Astrocyte of the spinal cord (primary cell): Measurements from ENCODE around the gene C1QTNF7.

Experiments
- DNase-seq: peaks from one replicate; pipeline ENCODE4 v3.0.0; 2011; ENCODE audit warnings: low read depth, low spot score
- H3K4me3 ChIP-seq: 2 replicates; pipeline ENCODE4 v1.5.1; 2011; ENCODE audit warnings: low read depth, mild to moderate bottlenecking, low read length, moderate library complexity
- in situ Hi-C: cut with HindIII; loops from 2 replicates; pipeline ENCODE4 v1.10.0; 2017; ENCODE audit warnings: low sequenced_read_pairs
- TF ChIP-seq, protein P1 (sequence below): IDR thresholded peaks from 2 replicates; pipeline ENCODE4 v1.5.1; 2012; ENCODE audit warnings: low read depth, mild to moderate bottlenecking, low read length, inconsistent platforms

Gene C1QTNF7

GRCh38 chr4:15418956-15419355, 8.9 kb upstream of the C1QTNF7 start:
- TF ChIP-seq, protein P1, sequence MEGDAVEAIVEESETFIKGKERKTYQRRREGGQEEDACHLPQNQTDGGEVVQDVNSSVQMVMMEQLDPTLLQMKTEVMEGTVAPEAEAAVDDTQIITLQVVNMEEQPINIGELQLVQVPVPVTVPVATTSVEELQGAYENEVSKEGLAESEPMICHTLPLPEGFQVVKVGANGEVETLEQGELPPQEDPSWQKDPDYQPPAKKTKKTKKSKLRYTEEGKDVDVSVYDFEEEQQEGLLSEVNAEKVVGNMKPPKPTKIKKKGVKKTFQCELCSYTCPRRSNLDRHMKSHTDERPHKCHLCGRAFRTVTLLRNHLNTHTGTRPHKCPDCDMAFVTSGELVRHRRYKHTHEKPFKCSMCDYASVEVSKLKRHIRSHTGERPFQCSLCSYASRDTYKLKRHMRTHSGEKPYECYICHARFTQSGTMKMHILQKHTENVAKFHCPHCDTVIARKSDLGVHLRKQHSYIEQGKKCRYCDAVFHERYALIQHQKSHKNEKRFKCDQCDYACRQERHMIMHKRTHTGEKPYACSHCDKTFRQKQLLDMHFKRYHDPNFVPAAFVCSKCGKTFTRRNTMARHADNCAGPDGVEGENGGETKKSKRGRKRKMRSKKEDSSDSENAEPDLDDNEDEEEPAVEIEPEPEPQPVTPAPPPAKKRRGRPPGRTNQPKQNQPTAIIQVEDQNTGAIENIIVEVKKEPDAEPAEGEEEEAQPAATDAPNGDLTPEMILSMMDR: no peak
- no peak overlapping the region for H3K4me3 ChIP-seq
- DNase-seq: no peak
- in situ Hi-C loops: no loop called here

DNA sequence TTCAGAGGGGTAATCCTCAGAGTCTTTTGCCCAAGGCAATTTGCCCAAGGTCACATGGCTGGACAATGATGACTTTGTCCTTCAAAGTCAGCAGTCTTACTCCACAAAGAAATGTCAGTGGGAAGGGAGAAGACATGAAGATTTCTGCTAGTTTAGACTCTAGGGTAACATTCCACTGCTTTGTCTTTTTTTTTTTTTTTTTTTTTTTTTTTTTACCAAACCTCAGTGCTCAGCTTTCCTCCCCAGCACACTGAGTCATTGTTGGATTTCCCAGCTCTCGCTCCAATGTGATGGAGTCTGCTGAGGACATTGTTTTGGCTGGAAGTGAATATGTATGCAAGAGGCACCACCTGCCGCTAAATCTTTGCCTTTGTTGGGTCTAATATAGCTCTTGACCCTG, 7.2 kb upstream of the C1QTNF7 start:
- in situ Hi-C loops: no loop called here
- no peak overlapping the region for H3K4me3 ChIP-seq
- peak; percentile 88 for DNase-seq
- TF ChIP-seq, protein P1: peak; percentile 7

DNA sequence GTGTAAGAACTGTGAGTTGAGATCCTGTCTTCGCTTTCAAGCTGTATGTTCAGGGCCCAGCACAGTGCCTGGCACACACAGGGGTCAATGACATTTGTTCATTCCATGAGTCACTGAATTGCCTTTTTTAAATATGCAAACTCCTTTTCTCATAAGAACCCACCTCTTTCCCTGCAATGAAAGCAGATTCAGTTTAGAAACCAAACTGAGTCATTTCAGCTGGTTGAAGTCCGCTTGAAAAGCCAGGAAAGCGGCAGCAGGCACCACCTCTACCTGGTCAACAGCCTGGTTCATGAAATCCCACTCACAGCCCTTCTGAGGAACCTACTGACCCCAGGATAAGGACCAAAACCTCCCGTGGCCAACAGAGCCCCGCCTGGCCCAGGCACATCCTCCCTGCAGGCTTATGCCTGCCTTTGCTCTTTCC, 4.5 kb upstream of the C1QTNF7 start:
- DNase-seq: no peak
- in situ Hi-C loops: no loop called here
- TF ChIP-seq, protein P1: no peak
- no peak overlapping the region for H3K4me3 ChIP-seq

- in situ Hi-C loops: no loop called here
- TF ChIP-seq, protein P1: no peak
These were observed 2.3 kb upstream of the C1QTNF7 start for GRCh38 chr4:15425520-15425919.

GRCh38 chr4:15427161-15427560, 672 bp upstream of the C1QTNF7 start:
- no peak overlapping the region for H3K4me3 ChIP-seq
- no peak for DNase-seq
- TF ChIP-seq, protein P1: no peak
- in situ Hi-C loops: no loop called here

More at GRCh38 chr4:15425520-15425919, 2.3 kb upstream of the C1QTNF7 start:
- no peak overlapping the region for H3K4me3 ChIP-seq
- DNase-seq: no peak

DNA sequence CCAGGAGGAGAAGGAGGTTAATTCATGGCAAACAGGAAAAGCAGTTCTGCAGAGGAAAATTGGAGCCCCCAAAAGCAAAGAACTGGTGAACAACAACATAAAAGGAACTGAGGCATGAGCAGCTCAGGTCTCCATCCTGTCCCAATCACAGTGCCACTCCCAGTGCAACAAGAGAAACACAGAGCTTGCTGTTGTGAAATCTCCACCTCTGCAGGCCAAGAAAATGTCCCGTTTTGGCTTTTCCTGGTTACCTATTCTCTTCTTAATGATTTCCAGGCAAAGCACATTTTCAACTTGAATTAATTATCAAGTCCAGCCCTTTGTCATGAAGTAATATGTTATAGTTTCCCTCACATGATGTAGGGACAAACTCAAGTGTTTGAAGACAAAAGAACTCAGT, 778 bp downstream of the C1QTNF7 start:
- TF ChIP-seq, protein P1: no peak
- H3K4me3 ChIP-seq: no peak overlapping the region
- no peak for DNase-seq
- in situ Hi-C loops: no loop called here

DNA sequence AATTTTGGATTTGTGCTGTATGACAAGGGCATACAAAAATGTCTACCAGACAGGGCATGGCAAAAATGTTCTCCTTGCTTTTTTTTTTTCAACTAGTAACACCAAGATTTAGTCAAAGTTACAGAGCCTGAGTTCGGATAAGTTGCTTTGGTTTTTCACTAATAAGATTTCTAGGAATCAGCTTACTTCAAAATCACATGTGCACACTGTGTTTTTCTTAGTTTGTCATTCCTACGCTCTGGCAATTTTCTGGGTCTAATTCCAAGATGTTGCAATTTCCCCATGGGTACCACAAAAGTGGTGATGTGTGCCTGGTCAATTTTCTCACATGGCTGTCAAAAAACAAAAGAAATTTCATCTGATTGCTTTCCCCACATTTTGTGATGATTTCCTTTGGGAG, 6.3 kb downstream of the C1QTNF7 start:
- DNase-seq: no peak
- no peak overlapping the region for H3K4me3 ChIP-seq
- TF ChIP-seq, protein P1: no peak
- in situ Hi-C loops: no loop called here
